GM21717 (cell line): ENCODE measurements around the gene SLCO2B1.

Experiments
- ATAC-seq: cut with Tn5 transposase; IDR thresholded peaks from one replicate; pipeline ENCODE4 v1.9.1; 2021; ENCODE audit warnings: mild to moderate bottlenecking, moderate library complexity; ENCODE audit not compliant: unreplicated experiment

Gene SLCO2B1

DNA sequence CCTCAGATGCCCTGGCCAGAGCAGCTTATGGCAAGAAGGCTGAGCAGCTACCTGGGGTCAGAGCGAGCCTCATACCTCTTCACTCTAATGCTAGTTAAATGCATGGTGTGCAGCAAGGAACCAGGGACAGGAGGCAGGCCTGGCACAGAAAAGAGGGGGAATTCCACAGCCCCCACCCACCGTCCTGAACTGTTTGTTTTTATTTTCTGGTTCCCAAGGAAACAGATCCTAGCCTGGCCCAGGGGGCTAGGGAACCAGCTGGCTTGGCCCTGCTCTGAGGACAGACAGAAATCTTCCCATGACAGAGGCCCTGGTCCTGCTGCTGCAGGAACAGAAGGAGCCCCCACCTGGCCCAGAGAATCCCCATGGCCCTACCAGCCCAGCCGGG is 40.4 kb downstream of the SLCO2B1 start:
- no peak for ATAC-seq

DNA sequence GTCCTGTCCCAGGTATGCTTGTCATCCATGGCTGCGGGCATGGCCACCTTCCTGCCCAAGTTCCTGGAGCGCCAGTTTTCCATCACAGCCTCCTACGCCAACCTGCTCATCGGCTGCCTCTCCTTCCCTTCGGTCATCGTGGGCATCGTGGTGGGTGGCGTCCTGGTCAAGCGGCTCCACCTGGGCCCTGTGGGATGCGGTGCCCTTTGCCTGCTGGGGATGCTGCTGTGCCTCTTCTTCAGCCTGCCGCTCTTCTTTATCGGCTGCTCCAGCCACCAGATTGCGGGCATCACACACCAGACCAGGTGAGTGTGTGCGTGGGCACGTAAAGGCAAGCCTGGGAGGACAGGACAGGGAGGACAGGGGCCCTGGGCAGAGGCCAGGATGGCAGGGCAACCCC is 42.4 kb downstream of the SLCO2B1 start:
- no peak for ATAC-seq

DNA sequence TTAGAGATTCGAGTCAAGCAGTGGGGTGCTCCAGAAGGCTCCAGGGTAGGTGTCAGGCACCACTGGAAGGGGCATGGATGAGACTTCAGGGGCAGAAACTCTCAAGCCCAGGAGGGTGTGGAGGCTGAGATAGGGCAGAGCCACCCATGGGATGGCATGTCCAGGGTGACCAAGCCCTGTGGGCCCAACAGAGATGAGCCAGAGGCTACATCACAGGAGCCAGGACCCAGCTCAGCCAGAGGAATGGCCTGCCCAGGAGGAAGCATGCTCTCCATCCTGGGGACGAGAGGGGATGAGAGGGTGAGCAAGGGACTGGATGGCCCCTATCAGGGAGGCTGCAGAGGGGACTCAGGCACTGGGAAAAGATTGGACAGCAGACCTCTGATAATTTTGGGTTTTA is 42.8 kb downstream of the SLCO2B1 start:
- ATAC-seq, result no peak

DNA sequence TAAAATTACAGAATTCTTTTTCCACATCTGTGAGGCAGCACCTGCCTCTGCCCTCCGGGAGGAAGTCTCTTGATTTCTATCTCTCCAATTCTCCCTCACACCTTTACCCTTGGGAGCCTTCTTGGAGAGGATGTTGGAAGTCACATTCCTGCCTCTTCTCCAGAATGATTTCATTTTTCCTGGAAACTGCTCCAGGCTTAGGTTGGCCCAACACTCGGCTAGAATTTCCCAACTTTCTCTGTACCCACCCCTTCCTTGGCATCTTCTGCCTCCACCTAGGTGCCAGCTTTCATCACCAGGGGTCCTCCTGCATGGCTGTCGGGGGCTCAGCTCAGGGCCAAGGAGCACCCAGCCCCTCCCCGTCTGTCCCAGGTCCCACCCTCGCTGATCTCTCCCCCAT is 43.2 kb downstream of the SLCO2B1 start:
- ATAC-seq, result no peak

DNA sequence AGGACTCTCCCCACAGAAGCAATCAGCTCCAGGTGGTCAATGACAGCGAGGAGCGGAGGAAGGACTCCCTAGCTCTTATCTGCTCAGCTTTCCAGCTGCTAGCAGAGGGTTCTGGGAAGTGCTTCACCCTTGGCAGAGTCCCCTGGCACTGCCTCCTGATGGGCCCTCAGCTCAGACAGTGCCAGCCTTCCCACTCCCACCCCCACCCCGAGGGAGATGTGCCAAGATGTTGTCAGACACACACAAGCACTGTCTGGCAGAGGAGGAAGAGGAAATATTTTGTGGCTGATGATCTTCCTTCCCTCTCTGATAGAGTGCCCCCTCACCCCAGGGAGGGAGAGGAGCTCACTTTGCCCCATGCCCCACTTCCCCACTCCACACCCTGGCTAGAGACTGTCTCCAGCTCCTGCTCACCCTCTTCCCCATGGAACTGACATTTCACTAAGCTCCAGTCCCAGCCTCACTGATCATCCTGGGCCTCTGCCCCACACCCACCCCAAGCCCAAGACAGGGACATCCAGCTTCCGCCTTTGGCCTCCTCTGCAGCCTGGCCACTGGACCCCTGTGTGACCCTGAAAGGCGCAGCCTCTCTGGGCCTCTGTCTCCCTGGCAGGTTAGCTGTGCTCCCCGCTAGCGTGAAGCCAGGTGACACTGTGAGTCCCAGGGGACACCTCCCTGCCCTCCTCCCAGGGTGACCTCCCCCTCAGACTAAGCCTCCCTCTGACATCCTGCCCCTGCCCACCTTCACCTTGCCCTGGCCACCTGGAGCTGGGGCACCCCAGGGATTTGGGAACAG is 44.5 kb downstream of the SLCO2B1 start:
- ATAC-seq, result no peak

DNA sequence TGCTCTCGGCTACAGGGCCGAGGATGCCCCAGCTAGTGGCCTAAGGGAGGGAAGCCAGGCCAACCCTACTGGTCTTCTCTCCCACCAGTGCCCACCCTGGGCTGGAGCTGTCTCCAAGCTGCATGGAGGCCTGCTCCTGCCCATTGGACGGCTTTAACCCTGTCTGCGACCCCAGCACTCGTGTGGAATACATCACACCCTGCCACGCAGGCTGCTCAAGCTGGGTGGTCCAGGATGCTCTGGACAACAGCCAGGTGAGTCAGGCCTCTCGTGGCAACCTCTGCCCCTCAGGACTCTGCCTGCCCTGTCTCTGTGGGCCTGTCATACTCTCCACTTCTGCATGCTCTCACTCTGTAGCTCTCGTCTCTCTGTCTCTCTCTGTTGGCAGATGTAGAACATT is 45.5 kb downstream of the SLCO2B1 start:
- ATAC-seq, result no peak

DNA sequence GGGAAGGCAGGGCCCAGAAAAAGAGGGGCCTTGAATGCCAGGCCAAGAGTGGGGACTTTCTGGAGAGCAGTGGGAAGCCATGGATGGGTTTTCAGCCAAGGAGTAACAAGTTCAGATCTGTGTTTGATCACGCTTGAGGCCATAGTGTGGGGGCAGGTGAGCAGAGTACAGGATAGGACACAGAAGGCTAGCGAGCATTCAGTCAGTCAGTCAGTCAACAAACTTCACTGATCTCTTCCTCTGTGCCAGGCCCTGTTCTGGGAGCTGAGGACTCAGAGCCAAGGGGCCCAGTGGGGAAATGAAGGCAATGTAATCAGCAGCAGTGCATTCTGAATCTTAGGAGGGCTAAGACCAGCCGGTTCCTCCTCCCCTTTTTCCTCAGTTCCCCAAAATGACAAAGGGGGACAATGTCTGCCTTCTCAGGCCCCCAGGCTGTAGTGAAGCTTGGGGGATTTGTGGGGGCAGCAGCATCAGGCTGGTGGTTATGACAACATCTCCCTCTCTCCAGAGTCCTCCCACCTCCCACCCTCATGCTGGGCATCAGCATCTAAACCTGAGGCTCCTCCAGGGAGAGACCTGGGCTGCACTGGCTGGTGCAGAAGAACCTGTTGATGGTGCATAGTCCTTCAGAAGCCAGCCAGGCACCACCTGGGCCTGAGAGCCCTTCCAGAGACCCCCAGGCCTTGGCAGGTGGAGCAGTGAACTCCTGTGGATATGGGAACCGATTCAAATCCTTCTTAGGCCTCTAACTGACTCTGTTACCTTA is 46.8 kb downstream of the SLCO2B1 start:
- ATAC-seq, result no peak

DNA sequence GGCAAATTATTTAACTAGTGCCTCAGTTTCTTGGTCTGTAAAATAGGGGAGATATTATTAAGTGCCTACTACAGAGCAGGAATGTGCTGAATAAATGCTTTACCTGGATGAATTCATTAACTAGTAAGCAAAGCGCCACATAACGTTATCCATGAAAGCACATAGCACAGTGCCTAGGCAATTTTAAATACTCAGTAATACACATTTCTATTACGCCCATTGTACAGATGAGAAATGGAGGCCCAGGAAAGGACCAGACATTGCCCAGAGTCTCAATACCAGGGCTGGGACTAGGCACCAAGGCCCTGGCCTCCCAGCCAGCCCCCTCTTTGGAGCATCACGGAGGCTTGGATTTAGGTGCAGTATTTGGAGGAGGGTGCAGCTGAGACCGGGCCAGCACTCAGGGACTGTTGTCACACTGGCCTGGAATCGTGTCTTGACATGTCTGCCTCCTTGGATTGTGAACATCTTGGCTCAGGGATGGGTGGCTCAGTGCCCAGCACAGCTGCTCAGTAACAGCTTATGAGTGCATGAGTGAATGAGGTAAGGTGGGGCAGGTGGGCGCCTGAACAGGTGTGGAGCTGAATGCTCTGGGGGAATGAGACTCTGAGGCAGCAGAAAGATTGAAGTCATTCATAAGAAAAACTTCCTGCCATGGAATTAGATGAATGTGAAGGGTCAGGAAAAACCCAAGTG is 47.5 kb downstream of the SLCO2B1 start:
- no peak for ATAC-seq

DNA sequence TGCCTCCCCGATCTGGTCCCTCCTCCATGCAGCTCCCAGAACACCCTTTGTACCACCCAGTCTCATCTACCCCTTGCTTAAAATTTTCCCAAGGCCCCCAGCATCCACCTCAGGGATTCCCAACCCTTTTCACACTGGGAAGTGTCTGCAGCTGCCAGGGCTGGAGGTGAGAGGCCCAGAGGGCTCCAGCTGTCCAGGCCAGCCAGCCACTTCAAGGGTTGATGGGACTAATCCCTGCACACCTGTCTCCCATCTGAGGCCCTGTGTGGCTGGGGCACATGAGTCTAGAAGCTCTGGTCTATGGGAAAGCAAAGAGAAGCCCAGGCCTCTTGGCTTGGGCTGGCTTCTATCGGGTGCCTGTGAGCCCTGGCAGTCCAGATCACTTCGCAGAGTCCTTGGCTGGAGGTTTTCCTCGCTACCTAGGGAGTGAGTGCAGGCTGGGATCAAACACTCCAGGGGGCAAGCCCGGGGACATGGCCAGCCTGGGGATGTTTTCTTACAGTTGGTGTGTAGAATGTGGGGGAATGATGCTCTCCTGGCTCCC is 48.6 kb downstream of the SLCO2B1 start:
- ATAC-seq, result no peak

DNA sequence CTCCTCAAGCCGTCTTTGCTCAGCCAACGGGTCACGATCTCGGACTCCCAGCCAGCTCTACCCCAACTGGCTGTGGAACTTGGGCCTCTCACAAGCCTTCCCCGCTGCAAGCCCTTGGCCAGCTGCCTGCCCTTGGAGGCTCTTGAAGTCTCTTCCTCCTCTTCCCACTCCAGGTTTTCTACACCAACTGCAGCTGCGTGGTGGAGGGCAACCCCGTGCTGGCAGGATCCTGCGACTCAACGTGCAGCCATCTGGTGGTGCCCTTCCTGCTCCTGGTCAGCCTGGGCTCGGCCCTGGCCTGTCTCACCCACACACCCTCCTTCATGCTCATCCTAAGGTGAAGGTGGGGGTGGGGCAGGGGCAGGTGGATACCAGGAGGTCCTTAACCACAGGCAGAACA is 49.1 kb downstream of the SLCO2B1 start:
- ATAC-seq, result no peak

DNA sequence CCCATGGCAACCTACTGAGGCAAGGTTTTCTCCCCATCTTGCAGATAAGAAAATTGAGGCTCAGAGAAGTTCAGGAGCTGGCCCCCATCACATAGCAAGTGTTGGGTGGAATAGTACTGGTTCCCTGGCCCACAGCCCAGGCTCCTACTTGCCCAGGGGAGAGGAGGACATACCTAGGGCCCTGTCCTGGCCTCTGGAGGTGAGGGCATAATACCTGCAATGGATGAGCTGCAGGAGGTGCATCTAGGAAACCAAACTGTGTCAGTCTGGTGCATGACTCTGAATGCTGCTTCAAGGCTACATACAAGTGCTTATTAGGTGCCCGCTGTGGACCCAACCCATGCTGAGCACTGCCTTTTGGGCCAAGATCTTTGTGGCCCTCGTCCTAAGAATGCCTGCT is 49.6 kb downstream of the SLCO2B1 start:
- ATAC-seq, result no peak

DNA sequence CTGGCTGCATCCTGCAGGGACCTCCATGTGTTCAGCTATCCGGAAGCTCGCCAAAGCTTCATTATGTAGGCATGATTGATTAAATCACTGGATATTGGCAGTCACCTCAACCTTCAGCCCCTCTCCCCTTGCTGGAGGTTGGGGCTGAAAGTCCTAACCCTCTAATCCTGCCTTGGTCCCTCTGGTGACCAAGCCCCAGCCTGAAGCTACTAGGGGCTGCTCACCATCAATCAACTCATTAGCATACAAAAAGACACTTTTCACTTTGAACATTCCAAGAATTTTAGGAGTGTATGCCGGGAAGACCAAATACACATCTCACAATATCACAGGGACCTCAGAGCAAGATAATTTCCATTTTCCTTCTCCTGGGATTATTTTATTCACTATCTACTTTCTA is 50.9 kb downstream of the SLCO2B1 start:
- ATAC-seq, result no peak

DNA sequence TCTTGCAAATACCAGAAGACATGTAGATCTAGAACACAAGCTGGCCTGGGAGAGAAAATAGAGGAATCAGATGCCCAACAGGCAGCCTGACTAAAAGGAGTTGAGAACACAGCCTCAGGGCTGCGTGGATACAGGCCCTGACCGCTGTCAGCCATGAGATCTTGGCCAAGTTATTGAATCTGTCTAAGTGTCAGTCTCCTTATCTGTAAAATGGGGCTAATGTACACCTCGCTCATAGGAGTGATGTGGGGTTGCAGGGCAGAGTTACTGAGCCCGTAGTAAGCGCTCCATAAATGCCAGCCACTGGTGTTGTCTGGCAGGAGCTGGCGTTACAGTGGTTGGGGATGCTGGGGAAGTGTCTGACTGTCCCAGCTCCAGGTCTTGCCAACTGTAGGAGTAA is 51.3 kb downstream of the SLCO2B1 start:
- ATAC-seq, result no peak

DNA sequence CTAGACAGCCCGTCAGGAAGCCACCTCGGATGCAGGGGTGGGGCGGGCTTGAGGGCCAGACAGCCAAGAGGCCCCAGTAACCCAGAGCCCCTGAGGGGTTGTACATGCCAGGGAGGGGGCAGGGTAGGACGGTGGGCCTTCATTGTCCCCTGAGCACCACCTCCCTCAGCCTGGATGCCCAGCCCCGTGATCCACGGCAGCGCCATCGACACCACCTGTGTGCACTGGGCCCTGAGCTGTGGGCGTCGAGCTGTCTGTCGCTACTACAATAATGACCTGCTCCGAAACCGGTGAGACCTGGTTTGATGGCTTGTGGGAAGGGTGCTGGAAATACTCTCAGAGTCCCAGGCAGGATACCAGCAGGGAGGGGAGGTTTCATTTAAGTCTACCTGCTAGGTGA is 52.2 kb downstream of the SLCO2B1 start:
- ATAC-seq, result no peak

DNA sequence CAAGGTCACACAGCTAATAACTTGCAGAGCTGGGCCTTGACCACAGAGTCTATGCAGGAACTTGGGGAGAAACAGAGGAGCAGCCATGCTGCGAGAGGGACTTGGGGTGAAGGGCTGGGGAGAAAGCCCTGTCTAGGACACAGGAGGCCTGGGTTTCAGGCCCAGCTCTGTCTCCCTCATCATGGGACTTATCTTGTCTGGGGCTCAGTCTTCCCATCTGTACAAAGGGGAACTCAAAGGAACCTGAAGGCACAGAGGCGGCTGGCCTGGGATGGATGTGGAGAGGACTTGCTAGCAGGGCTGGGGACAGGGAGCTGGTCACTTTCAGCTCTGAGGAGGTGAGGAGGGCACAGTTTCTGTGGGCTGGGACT is 52.7 kb downstream of the SLCO2B1 start:
- ATAC-seq, result no peak

DNA sequence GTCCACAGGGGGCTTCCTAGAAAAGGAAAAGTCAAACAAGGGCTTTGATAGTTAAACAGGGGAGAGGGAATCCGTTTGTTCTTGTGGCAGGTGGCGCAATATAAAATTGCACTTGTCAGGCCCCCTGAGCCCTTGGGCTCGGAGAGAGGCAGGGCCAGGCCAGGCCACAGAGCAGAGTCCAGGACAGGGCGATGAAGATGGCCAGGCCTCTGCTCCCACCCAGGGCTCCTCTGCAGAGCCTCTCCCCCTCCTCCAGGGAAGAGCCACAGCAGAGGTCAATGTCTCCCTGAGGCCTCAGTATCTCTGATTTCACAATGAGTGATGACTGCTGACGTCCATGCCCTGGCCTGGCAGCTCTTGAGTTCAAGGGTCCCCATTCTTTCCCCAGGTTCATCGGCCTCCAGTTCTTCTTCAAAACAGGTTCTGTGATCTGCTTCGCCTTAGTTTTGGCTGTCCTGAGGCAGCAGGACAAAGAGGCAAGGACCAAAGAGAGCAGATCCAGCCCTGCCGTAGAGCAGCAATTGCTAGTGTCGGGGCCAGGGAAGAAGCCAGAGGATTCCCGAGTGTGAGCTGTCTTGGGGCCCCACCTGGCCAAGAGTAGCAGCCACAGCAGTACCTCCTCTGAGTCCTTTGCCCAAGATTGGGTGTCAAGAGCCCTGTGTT is 53.2 kb downstream of the SLCO2B1 start:
- no peak for ATAC-seq

DNA sequence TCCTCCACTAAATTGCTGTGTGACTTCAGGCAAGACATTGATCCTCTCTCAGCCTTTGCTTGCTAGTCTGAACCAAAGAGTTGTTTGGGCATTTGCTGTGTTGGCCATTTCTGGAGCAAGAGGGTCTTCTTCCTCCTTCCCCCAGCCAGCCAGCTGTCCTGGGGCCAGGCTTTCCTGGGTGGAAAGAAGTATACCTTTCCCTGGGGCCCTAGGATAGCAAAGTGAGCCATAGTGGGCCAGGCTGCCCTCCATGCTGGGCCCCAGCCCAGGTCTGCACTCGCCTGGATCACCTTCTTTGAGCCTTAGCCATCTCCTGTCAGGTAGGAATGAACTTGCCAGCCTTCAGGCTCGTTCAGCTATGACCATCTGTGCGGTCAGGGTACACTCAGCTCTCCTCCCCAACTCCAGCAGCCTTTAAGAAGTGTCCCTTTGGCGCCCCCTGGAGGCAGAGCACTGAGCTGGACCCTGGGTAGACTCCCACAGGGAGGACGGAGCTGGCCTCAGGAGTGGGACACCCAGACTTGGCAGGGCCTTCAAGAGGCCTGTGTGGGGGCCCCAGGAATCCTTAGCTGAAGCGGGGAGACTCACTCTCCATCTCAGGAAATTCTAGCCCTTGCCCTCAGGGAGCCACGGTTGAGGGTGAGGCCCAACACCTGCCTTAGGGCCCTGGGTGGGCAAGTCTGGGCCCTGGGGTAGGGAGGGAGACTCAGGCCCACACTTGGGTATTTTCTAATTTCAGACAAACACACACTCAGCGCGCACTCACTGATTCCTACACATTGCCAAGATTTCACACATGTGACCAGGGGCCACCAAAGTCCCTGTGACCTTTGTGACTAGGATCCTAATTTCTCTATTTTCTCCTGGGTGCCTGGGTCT is 54.0 kb downstream of the SLCO2B1 start:
- peak; percentile 52 for ATAC-seq

DNA sequence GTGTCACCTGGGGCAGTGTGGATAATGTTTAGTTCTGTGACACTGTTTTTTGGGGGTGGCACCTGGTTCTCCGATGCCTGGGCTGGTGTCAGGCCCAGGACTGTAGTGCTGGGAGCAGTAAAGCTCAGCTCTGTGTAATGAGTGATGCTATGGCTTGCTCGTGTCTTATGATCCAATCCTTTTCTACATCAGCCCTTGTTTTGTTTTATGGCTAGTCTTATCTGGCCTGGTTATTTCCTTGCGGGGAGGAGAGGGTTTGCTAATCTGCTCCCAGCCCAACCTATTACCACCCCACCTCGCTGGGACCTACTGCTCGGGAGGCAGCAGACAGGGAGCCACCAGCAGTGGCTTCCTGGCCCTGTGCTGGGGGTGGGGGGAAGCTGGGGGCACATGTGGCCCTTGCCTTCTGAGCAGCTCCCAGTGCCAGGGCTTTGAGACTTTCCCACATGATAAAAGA is 54.7 kb downstream of the SLCO2B1 start:
- no peak for ATAC-seq

DNA sequence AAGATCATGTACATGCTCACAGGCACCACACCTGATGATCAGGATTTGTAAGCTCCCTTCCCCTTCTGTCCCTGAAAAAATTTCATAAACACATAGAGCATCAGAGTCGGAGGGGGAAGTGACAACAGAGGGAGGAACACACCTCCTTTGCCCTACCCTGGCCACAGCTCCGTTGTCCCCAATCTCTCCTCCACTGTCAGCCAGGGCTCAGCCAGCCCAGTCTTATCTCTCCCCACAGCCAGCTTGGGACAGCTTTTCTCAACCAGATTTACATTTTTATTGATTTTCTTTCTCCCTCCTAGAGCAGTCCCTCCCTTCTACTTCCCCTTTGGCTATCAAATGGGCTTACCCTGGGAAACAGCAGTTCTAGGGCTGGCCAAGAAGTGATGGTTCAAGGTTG is 57.5 kb downstream of the SLCO2B1 start:
- ATAC-seq, result no peak

DNA sequence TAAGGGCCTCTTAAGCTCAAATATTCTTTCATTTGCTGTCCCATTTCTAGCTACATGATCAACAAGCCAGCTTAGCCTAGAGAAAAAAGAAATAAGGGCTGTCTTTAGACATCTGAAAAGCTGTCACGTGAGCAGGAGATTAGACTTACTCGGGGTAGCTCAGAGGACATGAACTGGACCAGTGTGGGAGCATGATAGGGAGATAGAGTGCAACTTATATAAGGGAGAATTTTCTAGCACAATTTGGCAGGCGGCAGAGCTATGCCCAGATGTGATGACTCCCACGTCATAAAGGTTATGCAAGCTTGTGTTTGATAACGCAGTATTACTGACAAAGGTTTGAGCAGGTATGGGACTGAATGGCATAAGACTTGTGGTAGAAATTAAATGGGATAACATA is 61.5 kb downstream of the SLCO2B1 start:
- no peak for ATAC-seq
